Stomach (tissue), 4 donors: Measurements from ENCODE around the gene B4GALT3.
"Not testable (repeated sequence)": the region's sequence is repeated elsewhere in the genome, so short reads cannot be mapped to it uniquely, and the experiment has no call there.

Experiments
- POLR2A ChIP-seq, 4 donors: fragments of 450-650 bp; IDR thresholded peaks; one replicate each; pipeline ENCODE4 v1.6.1; 2016; ENCODE audit warnings: antibody characterized with exemption in 4 of 4, control low read depth in 2 of 4, mild to moderate bottlenecking in 1 of 4, moderate library complexity in 1 of 4
- POLR2AphosphoS5 ChIP-seq, 3 donors: sonication (generic); formaldehyde crosslinking; IDR thresholded peaks; one replicate each; pipeline ENCODE4 v1.6.1; 2016; ENCODE audit warnings: antibody characterized with exemption in 3 of 3
- TF ChIP-seq, protein P1 (sequence below), 7 experiments: fragments of 450-650 bp in 4 of 7; fragments of 200-600 bp in 3 of 7; sonication (generic) in 3 of 7; IDR thresholded peaks; one replicate each; pipeline ENCODE4 v1.5.1; 2016 to 2019; ENCODE audit warnings: antibody characterized with exemption in 7 of 7, control low read depth in 2 of 7, mild to moderate bottlenecking in 1 of 7

- TF ChIP-seq, protein P1, sequence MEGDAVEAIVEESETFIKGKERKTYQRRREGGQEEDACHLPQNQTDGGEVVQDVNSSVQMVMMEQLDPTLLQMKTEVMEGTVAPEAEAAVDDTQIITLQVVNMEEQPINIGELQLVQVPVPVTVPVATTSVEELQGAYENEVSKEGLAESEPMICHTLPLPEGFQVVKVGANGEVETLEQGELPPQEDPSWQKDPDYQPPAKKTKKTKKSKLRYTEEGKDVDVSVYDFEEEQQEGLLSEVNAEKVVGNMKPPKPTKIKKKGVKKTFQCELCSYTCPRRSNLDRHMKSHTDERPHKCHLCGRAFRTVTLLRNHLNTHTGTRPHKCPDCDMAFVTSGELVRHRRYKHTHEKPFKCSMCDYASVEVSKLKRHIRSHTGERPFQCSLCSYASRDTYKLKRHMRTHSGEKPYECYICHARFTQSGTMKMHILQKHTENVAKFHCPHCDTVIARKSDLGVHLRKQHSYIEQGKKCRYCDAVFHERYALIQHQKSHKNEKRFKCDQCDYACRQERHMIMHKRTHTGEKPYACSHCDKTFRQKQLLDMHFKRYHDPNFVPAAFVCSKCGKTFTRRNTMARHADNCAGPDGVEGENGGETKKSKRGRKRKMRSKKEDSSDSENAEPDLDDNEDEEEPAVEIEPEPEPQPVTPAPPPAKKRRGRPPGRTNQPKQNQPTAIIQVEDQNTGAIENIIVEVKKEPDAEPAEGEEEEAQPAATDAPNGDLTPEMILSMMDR (IDR thresholded peaks at IDR 0.05): not testable (repeated sequence)
- not testable (repeated sequence) for TF ChIP-seq POLR2AphosphoS5, POLR2A (IDR thresholded peaks at IDR 0.05)
These were observed 47.4 kb upstream of the B4GALT3 start for GRCh38 chr1:161224695-161225087.
